Epithelial cell of esophagus (primary cell): Measurements from ENCODE around the gene NT5DC2.

Experiments used
- DNase-seq: peaks from one replicate; pipeline ENCODE4 v3.0.0; 2010; ENCODE audit warnings: low read depth
- H3K4me3 ChIP-seq: 2 replicates; pipeline ENCODE4 v1.5.1; 2011; ENCODE audit warnings: mild to moderate bottlenecking, low read length, control low read depth
- CTCF ChIP-seq: IDR thresholded peaks from 2 replicates; pipeline ENCODE4 v1.5.1; 2011; ENCODE audit warnings: low read depth, mild to moderate bottlenecking, low read length, control low read depth, inconsistent platforms; ENCODE audit not compliant: insufficient read depth; ENCODE audit errors: missing control alignments

Gene NT5DC2

GRCh38 chr3:52490939-52491526, 42.6 kb downstream of the NT5DC2 start:
- no peak for DNase-seq
- no peak overlapping the region for H3K4me3 ChIP-seq
- TF ChIP-seq CTCF, result no peak

DNA sequence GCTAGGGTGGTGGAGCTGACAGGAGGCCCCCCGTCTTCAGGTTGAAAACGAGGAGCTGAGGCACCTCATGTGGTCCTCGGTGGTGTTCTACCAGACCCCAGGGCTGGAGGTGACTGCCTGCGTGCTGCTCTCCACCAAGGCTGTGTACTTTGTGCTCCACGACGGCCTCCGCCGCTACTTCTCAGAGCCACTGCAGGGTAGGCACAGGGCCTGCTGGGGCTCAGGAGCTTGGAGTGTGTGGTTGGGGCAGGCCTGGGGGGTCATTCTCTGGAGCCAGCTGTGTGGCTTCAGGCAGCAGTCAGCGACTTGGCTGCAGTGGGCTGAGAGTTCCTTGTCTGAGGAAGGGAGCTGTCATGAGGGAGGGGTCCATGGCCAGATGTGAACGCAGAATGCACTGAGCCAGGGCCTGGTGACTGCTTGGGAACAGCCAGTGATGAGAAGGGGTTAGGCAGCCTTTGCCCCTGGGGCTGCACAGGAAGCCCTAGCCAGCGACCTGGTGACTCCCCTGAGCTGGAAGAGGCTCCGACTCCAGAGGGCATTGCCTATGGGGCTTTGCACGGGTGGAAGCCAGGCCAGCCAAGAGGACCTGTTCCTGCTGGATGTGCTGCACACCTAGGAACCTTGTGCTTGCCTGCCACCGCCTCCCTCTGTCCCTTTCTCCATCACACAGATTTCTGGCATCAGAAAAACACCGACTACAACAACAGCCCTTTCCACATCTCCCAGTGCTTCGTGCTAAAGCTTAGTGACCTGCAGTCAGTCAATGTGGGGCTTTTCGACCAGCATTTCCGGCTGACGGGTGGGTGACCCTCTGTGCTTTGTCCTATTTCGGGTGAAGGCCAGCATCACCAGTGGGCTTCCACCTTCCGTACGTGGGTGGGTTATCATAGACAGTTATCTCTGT, 43.4 kb downstream of the NT5DC2 start:
- TF ChIP-seq CTCF, result no peak
- no peak for DNase-seq
- no peak overlapping the region for H3K4me3 ChIP-seq

DNA sequence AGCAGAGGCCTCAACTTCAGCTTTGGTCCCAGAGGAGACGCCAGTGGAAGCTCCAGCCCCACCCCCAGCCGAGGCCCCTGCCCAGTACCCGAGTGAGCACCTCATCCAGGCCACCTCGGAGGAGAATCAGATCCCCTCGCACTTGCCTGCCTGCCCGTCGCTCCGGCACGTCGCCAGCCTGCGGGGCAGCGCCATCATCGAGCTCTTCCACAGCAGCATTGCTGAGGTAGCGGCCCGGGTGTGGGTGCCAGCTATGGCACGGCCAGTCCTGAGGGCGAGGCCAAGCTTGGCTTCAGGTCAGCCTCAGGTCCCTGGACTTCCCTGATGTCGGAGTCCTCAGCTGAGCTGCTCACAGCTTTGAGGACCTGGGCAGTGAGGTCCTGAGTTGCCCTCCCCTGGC, 44.2 kb downstream of the NT5DC2 start:
- no peak for DNase-seq
- H3K4me3 ChIP-seq, result no peak overlapping the region
- TF ChIP-seq CTCF, result no peak

DNA sequence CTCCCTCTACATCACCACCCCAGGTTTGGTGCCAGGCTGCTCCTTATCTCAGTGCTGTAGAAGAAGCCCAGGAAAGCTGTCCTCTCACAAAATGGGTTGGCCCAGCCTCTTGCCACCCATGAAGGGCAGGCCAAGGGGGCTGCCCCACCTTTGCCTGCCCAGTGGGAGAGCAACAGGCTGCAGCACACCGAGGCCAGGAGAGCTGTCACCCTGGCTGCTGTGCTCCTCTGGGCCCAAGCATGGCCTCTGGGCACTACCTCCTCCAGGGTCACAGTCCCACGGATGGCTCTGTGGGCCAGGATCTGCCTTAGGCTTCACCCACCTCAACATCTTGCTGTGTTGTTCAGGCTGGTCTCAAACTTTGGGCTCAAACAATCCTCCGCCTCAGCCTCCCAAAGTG, 44.9 kb downstream of the NT5DC2 start:
- H3K4me3 ChIP-seq, result no peak overlapping the region
- no peak for TF ChIP-seq CTCF
- no peak for DNase-seq

DNA sequence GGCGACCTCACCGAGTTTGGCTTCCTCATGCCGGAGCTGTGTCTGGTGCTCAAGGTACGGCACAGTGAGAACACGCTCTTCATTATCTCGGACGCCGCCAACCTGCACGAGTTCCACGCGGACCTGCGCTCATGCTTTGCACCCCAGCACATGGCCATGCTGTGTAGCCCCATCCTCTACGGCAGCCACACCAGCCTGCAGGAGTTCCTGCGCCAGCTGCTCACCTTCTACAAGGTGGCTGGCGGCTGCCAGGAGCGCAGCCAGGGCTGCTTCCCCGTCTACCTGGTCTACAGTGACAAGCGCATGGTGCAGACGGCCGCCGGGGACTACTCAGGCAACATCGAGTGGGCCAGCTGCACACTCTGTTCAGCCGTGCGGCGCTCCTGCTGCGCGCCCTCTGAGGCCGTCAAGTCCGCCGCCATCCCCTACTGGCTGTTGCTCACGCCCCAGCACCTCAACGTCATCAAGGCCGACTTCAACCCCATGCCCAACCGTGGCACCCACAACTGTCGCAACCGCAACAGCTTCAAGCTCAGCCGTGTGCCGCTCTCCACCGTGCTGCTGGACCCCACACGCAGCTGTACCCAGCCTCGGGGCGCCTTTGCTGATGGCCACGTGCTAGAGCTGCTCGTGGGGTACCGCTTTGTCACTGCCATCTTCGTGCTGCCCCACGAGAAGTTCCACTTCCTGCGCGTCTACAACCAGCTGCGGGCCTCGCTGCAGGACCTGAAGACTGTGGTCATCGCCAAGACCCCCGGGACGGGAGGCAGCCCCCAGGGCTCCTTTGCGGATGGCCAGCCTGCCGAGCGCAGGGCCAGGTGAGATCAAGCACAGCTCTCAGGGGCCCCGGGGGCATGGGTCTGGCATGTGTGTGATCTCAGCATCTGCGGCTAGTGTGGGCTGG, 45.6 kb downstream of the NT5DC2 start:
- no peak for TF ChIP-seq CTCF
- no peak for DNase-seq
- H3K4me3 ChIP-seq, result no peak overlapping the region

DNA sequence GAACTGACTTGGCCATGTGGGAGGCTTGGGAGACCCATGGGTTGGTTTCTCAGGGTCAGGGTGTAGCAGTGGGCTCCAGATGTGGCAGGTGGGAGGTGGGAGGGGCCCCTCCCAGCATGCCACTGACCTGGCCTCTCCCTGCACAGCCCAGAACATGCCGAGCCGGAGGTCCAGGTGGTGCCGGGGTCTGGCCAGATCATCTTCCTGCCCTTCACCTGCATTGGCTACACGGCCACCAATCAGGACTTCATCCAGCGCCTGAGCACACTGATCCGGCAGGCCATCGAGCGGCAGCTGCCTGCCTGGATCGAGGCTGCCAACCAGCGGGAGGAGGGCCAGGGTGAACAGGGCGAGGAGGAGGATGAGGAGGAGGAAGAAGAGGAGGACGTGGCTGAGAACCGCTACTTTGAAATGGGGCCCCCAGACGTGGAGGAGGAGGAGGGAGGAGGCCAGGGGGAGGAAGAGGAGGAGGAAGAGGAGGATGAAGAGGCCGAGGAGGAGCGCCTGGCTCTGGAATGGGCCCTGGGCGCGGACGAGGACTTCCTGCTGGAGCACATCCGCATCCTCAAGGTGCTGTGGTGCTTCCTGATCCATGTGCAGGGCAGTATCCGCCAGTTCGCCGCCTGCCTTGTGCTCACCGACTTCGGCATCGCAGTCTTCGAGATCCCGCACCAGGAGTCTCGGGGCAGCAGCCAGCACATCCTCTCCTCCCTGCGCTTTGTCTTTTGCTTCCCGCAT, 46.4 kb downstream of the NT5DC2 start:
- no peak overlapping the region for H3K4me3 ChIP-seq
- DNase-seq, result no peak
- no peak for TF ChIP-seq CTCF
